A549 treated with CORT108297 at 1 μM for 4 hours (cell line): ENCODE measurements around the gene SPATA31A3. TPM values are rescaled to one million over a fixed set of nuclear protein-coding genes. Genes with fewer than 3 reads are reported as not detected.

Experiments used
- total RNA-seq: library from RNA; stranded (reverse); fragments of 200-300 nt; extraction: Qiagen RNA extraction; gene quantifications from 5 replicates; pipeline ENCODE4 v1.2.3, GENCODE V29; 2022

The SPATA31A3 gene
- total RNA-seq = not detected in 5 replicates

DNA sequence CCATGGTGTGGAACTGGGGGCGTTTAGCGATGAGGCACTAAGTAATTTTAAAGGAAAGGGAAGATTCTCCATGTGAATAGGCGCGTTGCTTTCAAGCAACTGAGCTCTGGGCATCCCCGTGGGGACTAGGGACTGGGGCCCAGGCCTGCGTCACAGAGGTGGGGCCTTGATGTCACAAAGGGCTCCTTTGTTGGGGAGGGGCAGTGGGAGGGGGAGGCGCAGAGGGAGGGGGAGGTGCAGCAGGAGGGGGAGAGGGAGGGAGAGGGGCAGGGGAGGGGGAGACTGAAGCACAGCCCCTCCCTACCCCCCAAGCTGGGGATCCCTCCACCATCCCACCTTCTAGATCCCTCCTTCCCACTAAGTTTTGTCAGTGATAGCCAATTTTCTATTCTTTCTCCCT is at the start of gene SPATA31A3:
SPATA31A3 (minus strand) TSS at position 101 of the 400 bp plus-strand sequence; CDS start at position 72, 29 bp downstream.

Other genes with a start within 250 kb of the SPATA31A3 start
- 1.7 to 2.2 TPM (median 1.9 TPM) in 5 replicates for gene ZNF658, start 91.8 kb downstream of the SPATA31A3 start, total RNA-seq